Ovary (tissue), 9 donors: ENCODE measurements around the gene NELFB. TPM values are rescaled to one million over a fixed set of nuclear protein-coding genes. Genes with fewer than 3 reads are reported as not detected.

Experiments
- DNase-seq, 5 donors: peaks; one replicate each; pipeline ENCODE4 v3.0.0-alpha.2; 2019 to 2020
- H3K27ac ChIP-seq, 2 donors: fragments of 200-600 bp; one replicate each; pipeline versions ENCODE4 v1.5.1 to v1.8.0; 2019 to 2022
- H3K27me3 ChIP-seq: fragments of 200-600 bp; one replicate; pipeline ENCODE4 v1.8.0; 2022
- H3K36me3 ChIP-seq: fragments of 200-600 bp; sonication (generic); one replicate; pipeline ENCODE4 v1.5.1; 2019
- H3K4me1 ChIP-seq: one replicate; pipeline ENCODE4 v1.8.1; 2013; ENCODE audit warnings: mild to moderate bottlenecking, moderate library complexity; ENCODE audit not compliant: insufficient read depth
- H3K4me3 ChIP-seq: fragments of 200-600 bp; sonication (generic); one replicate; pipeline ENCODE4 v1.5.1; 2017
- H3K9me3 ChIP-seq, 2 donors: fragments of 200-600 bp in 1 of 2; sonication (generic) in 1 of 2; one replicate each; pipeline versions ENCODE4 v1.5.1 to v1.8.1; 2013 to 2019; ENCODE audit warnings: mild to moderate bottlenecking in 1 of 2, moderate library complexity in 1 of 2
- CTCF ChIP-seq, 3 donors: fragments of 450-650 bp in 2 of 3; fragments of 200-600 bp in 1 of 3; IDR thresholded peaks; one replicate each; pipeline versions ENCODE4 v1.5.1 to v1.8.0; 2016 to 2022; ENCODE audit warnings: antibody characterized with exemption in 3 of 3, mild to moderate bottlenecking in 1 of 3
- EP300 ChIP-seq: sonication (generic); formaldehyde crosslinking; IDR thresholded peaks from one replicate; pipeline ENCODE4 v1.6.1; 2017; ENCODE audit warnings: antibody characterized with exemption
- POLR2A ChIP-seq: fragments of 450-650 bp; IDR thresholded peaks from one replicate; pipeline ENCODE4 v1.6.1; 2017; ENCODE audit warnings: antibody characterized with exemption, mild to moderate bottlenecking, moderate library complexity
- WGBS, 3 donors: extraction: QIAGEN DNeasy Blood & Tissue Kit in 1 of 3; methylation state at CpG; one replicate each; pipeline versions ENCODE4 v1.1.5 to v1.1.7; 2013 to 2017; 5-methylcytosine and 5-hydroxymethylcytosine counted together
- intact Hi-C, 4 donors: fragments of 100-400 bp; cut with DNase I; formaldehyde crosslinking; loops; one replicate each; pipeline versions ENCODE4 v1.11.0 to v1.15.1; 2022 to 2023
- polyA plus RNA-seq, 2 donors: library from polyadenylated mRNA; stranded (reverse); fragments of 200-250 nt in 1 of 2; fragments of 350-450 nt in 1 of 2; fragmentation: Illumina TruSeq in 1 of 2; extraction: RNeasy Lipid Tissue Mini Kit (QIAGEN cat#74804) in 1 of 2; gene quantifications; one replicate each; pipeline ENCODE4 v1.2.3, GENCODE V29; 2013 to 2014
- total RNA-seq, 7 donors: library from RNA; depleted of rRNA in 2 of 7; stranded (reverse); fragments of >200 nt in 2 of 7; fragmentation: NEBNext Ultra II Directional in 3 of 7; extraction: Animal tissue kit (Norgen Biotek cat#: 25700) in 3 of 7; gene quantifications; one replicate each; pipeline versions ENCODE4 v1.1.0 to v1.2.4, GENCODE V29; 2016 to 2023
- donor health status: DM: no; HTN: no; CAD: no; lungs with moderate emphysema.
- donor health status: DM: no; HTN: no; CAD: no.
- donor health status: Bipolar disorder and iron deficiency.
- donor health status: DM: yes; HTN: yes; CAD: no.
- donor health status: DM: no; HTN: no; CAD: no.
- donor health status: DM: yes; HTN: yes; CAD: no.

The NELFB gene
- total and polyA plus RNA-seq, 9 donors, result 10.9 to 56.6 (median 44.5) TPM

- Histone ChIP-seq H3K4me1 (peaks cover 15% of the 10 kb centered on the region), H3K4me3 (no peak overlapping the region), H3K9me3 (no peaks in the 10 kb centered on the region), H3K36me3 (no peaks in the 10 kb centered on the region), H3K27ac (no peak overlapping the region), H3K27me3 (no peaks in the 10 kb centered on the region)
- no peak for DNase-seq
- intact Hi-C loops, result no loop called here
- WGBS, 3 donors, result 82 to 87% (median 86%) methylated on average over 21 to 22 of the region's 22 CpGs
- TF ChIP-seq CTCF (IDR thresholded peaks at IDR 0.05), result no peak
- TF ChIP-seq EP300, result no peak
- TF ChIP-seq POLR2A, result no peak
Measured at GRCh38 chr9:137251490-137252268, 3.4 kb upstream of the NELFB start.

- 83 to 90% (median 85%) methylated on average over 33 to 35 of the region's 35 CpGs for WGBS, 3 donors
Measured at GRCh38 chr9:137252555-137253506, 2.3 kb upstream of the NELFB start.

GRCh38 chr9:137253717-137254623 lies 1.2 kb upstream of the NELFB start:
- TF ChIP-seq CTCF (IDR thresholded peaks at IDR 0.05) (no peak), EP300 (no peak), POLR2A (no peak)
- DNase-seq, result no peak
- peak overlapping the region; percentile 71 for H3K4me3 ChIP-seq
- H3K27me3 ChIP-seq, result no peaks in the 10 kb centered on the region
- no peaks in the 10 kb centered on the region for H3K36me3 ChIP-seq
- no peaks in the 10 kb centered on the region for H3K9me3 ChIP-seq
- 44 to 49% (median 44%) methylated on average over 20 to 21 of the region's 21 CpGs for WGBS, 3 donors
- H3K27ac ChIP-seq, result no peak overlapping the region
- H3K4me1 ChIP-seq, result peaks cover 15% of the 10 kb centered on the region
- intact Hi-C loops, result no loop called here

More at GRCh38 chr9:137252555-137253506, 2.3 kb upstream of the NELFB start:
- Histone ChIP-seq H3K4me1 (peaks cover 15% of the 10 kb centered on the region), H3K9me3 (no peaks in the 10 kb centered on the region), H3K27ac (no peak overlapping the region), H3K4me3 (no peak overlapping the region), H3K36me3 (no peaks in the 10 kb centered on the region), H3K27me3 (no peaks in the 10 kb centered on the region)
- intact Hi-C loops, result no loop called here
- no peak for DNase-seq
- TF ChIP-seq EP300, result no peak

GRCh38 chr9:137255448-137256114 lies 454 bp downstream of the NELFB start:
- DNase-seq, result peak in 1 of 5 donors; percentile 68
- 1 to 5% (median 1%) methylated on average over 38 to 51 of the region's 51 CpGs for WGBS, 3 donors
- Histone ChIP-seq H3K27ac (peak overlapping the region; percentile 11 to 44), H3K4me3 (peak overlapping the region; percentile 71), H3K9me3 (no peaks in the 10 kb centered on the region), H3K4me1 (peaks cover 15% of the 10 kb centered on the region), H3K27me3 (no peaks in the 10 kb centered on the region), H3K36me3 (no peaks in the 10 kb centered on the region)
- intact Hi-C loops, result no loop called here
- TF ChIP-seq EP300 (no peak), POLR2A (no peak), CTCF (IDR thresholded peaks at IDR 0.05) (no peak)
